Stomach (tissue), 9 donors: Measurements from ENCODE around the gene ZCCHC7. TPM values are rescaled to one million over a fixed set of nuclear protein-coding genes. Genes with fewer than 3 reads are reported as not detected.

ENCODE experiments used
- DNase-seq, 2 donors: peaks; one replicate each; pipeline versions ENCODE4 v3.0.0 to v3.0.0-alpha.2; 2013 to 2019
- H3K27ac ChIP-seq, 5 donors: fragments of 200-600 bp in 4 of 5; sonication (generic) in 4 of 5; one replicate each; pipeline ENCODE4 v1.5.1; 2013 to 2019; ENCODE audit warnings: mild to moderate bottlenecking in 1 of 5, moderate library complexity in 1 of 5
- H3K27me3 ChIP-seq, 3 donors: fragments of 200-600 bp; sonication (generic); one replicate each; pipeline ENCODE4 v1.5.1; 2017 to 2019; ENCODE audit warnings: mixed run types in 1 of 3
- H3K36me3 ChIP-seq, 4 donors: fragments of 200-600 bp; sonication (generic); 1 replicate in 3 of 4; 2 replicates in 1 of 4; pipeline ENCODE4 v1.5.1; 2016 to 2019
- H3K4me1 ChIP-seq, 4 donors: fragments of 200-600 bp; sonication (generic); one replicate each; pipeline ENCODE4 v1.5.1; 2016 to 2019
- H3K4me3 ChIP-seq, 4 donors: fragments of 200-600 bp; sonication (generic) in 3 of 4; one replicate each; pipeline ENCODE4 v1.5.1; 2016 to 2019; ENCODE audit warnings: mild to moderate bottlenecking in 1 of 4
- H3K9me3 ChIP-seq, 4 donors: fragments of 200-600 bp; sonication (generic); one replicate each; pipeline ENCODE4 v1.5.1; 2016 to 2019
- CTCF ChIP-seq, 7 experiments: fragments of 450-650 bp in 4 of 7; fragments of 200-600 bp in 3 of 7; sonication (generic) in 3 of 7; IDR thresholded peaks; one replicate each; pipeline ENCODE4 v1.5.1; 2016 to 2019; ENCODE audit warnings: antibody characterized with exemption in 7 of 7, control low read depth in 2 of 7, mild to moderate bottlenecking in 1 of 7
- EP300 ChIP-seq: sonication (generic); formaldehyde crosslinking; IDR thresholded peaks from one replicate; pipeline ENCODE4 v1.6.1; 2017; ENCODE audit warnings: antibody characterized with exemption
- POLR2A ChIP-seq, 4 donors: fragments of 450-650 bp; IDR thresholded peaks; one replicate each; pipeline ENCODE4 v1.6.1; 2016; ENCODE audit warnings: antibody characterized with exemption in 4 of 4, control low read depth in 2 of 4, mild to moderate bottlenecking in 1 of 4, moderate library complexity in 1 of 4
- POLR2AphosphoS5 ChIP-seq, 3 donors: sonication (generic); formaldehyde crosslinking; IDR thresholded peaks; one replicate each; pipeline ENCODE4 v1.6.1; 2016; ENCODE audit warnings: antibody characterized with exemption in 3 of 3
- WGBS, 5 donors: extraction: QIAGEN DNeasy Blood & Tissue Kit in 3 of 5; methylation state at CpG; one replicate each; pipeline versions ENCODE4 v1.1.5 to v1.1.7; 2013 to 2018; 5-methylcytosine and 5-hydroxymethylcytosine counted together
- intact Hi-C: fragments of 100-400 bp; cut with DNase I; formaldehyde crosslinking; loops from one replicate; pipeline ENCODE4 v1.15.1; 2023; ENCODE audit warnings: low total_unique reads
- polyA plus RNA-seq, 3 donors: library from polyadenylated mRNA; stranded (reverse); fragments of 200-250 nt; gene quantifications; one replicate each; pipeline ENCODE4 v1.2.3, GENCODE V29; 2013
- total RNA-seq, 5 donors: library from RNA; depleted of rRNA; stranded (reverse); fragments of >200 nt; gene quantifications; one replicate each; pipeline versions ENCODE4 v1.1.0 to v1.2.3, GENCODE V29; 2014 to 2016
- donor health status: healthy with polysubstance abuse.
- donor health status: Bipolar disorder and iron deficiency.
- donor health status: healthy.

Gene ZCCHC7
- total and polyA plus RNA-seq, 8 donors, result 7.9 to 67.1 (median 17.6) TPM

GRCh38 chr9:37180138-37180537 lies 59.8 kb downstream of the ZCCHC7 start:
- H3K4me1 ChIP-seq, result no peaks in the 10 kb centered on the region
- TF ChIP-seq POLR2A (IDR thresholded peaks at IDR 0.05) (no peak), CTCF (IDR thresholded peaks at IDR 0.05) (no peak), POLR2AphosphoS5 (IDR thresholded peaks at IDR 0.05) (no peak), EP300 (no peak)
- H3K9me3 ChIP-seq, result no peaks in the 10 kb centered on the region
- H3K27me3 ChIP-seq, result no peaks in the 10 kb centered on the region
- H3K4me3 ChIP-seq, result no peak overlapping the region
- intact Hi-C loops, result no loop called here
- peaks cover 0 to 4% (median 4%) of the 10 kb centered on the region in 4 donors for H3K36me3 ChIP-seq
- DNase-seq, result no peak
- WGBS, 5 donors, result 49 to 80% (median 67%) methylated on average over 2 of the region's 2 CpGs
- H3K27ac ChIP-seq, result no peak overlapping the region

GRCh38 chr9:37182718-37183117 lies 62.3 kb downstream of the ZCCHC7 start:
- Histone ChIP-seq H3K4me3 (no peak overlapping the region), H3K9me3 (no peaks in the 10 kb centered on the region), H3K27ac (no peak overlapping the region), H3K27me3 (no peaks in the 10 kb centered on the region), H3K36me3 (peaks cover 0 to 4% (median 0%) of the 10 kb centered on the region in 4 donors), H3K4me1 (no peaks in the 10 kb centered on the region)
- DNase-seq, result no peak
- intact Hi-C loops, result no loop called here
- WGBS, 5 donors, result 93 to 100% (median 95%) methylated on average over 1 of the region's 1 CpG
- TF ChIP-seq POLR2A (IDR thresholded peaks at IDR 0.05) (no peak), POLR2AphosphoS5 (IDR thresholded peaks at IDR 0.05) (no peak), CTCF (IDR thresholded peaks at IDR 0.05) (no peak), EP300 (no peak)

GRCh38 chr9:37184905-37185867 lies 64.8 kb downstream of the ZCCHC7 start:
- WGBS, 5 donors, result 89 to 95% (median 92%) methylated on average over 4 of the region's 4 CpGs
- H3K27ac ChIP-seq, result no peak overlapping the region
- no peak for DNase-seq
- no peaks in the 10 kb centered on the region for H3K27me3 ChIP-seq
- TF ChIP-seq CTCF (IDR thresholded peaks at IDR 0.05) (no peak), EP300 (no peak), POLR2A (IDR thresholded peaks at IDR 0.05) (no peak), POLR2AphosphoS5 (IDR thresholded peaks at IDR 0.05) (no peak)
- H3K36me3 ChIP-seq, result peaks cover 0 to 15% (median 7%) of the 10 kb centered on the region in 4 donors
- no peaks in the 10 kb centered on the region for H3K4me1 ChIP-seq
- no peak overlapping the region for H3K4me3 ChIP-seq
- intact Hi-C loops, result no loop called here
- no peaks in the 10 kb centered on the region for H3K9me3 ChIP-seq

- Histone ChIP-seq H3K4me1 (no peaks in the 10 kb centered on the region), H3K4me3 (no peak overlapping the region), H3K36me3 (peaks cover 0 to 24% (median 16%) of the 10 kb centered on the region in 4 donors), H3K27ac (no peak overlapping the region), H3K9me3 (no peaks in the 10 kb centered on the region), H3K27me3 (no peaks in the 10 kb centered on the region)
- 85 to 91% (median 87%) methylated on average over 6 of the region's 6 CpGs for WGBS, 5 donors
- intact Hi-C loops, result no loop called here
- DNase-seq, result no peak
- TF ChIP-seq POLR2AphosphoS5 (IDR thresholded peaks at IDR 0.05) (no peak), EP300 (no peak), CTCF (IDR thresholded peaks at IDR 0.05) (no peak), POLR2A (IDR thresholded peaks at IDR 0.05) (no peak)
Observed at GRCh38 chr9:37187292-37187691, 66.9 kb downstream of the ZCCHC7 start.
